Right lobe of liver (tissue), 6 donors: ENCODE measurements around the gene CARHSP1. TPM values are rescaled to one million over a fixed set of nuclear protein-coding genes. Genes with fewer than 3 reads are reported as not detected.
A peak's percentile ranks its signal among the peaks of the same experiment; 100 is the strongest.
"Not testable (repeated sequence)": the region's sequence is repeated elsewhere in the genome, so short reads cannot be mapped to it uniquely, and the experiment has no call there.

Source experiments
- ATAC-seq, 4 donors: fragments of 200-7000 bp; cut with Tn5 transposase; one replicate each; pipeline ENCODE4 v1.9.1; 2020; ENCODE audit warnings: mild to moderate bottlenecking in 4 of 4, moderate library complexity in 4 of 4
- DNase-seq, 3 donors: peaks; one replicate each; pipeline ENCODE4 v3.0.0-alpha.2; 2020
- H3K27ac ChIP-seq, 3 donors: fragments of 200-600 bp; one replicate each; pipeline ENCODE4 v1.8.0; 2022
- H3K27me3 ChIP-seq, 2 donors: fragments of 200-600 bp; one replicate each; pipeline ENCODE4 v1.8.0; 2022
- H3K36me3 ChIP-seq, 4 donors: fragments of 200-600 bp; sonication (generic) in 1 of 4; one replicate each; pipeline versions ENCODE4 v1.5.1 to v1.8.0; 2017 to 2022; ENCODE audit warnings: control low read depth in 1 of 4
- H3K4me1 ChIP-seq, 4 donors: fragments of 200-600 bp; sonication (generic) in 1 of 4; one replicate each; pipeline versions ENCODE4 v1.5.1 to v1.8.0; 2017 to 2022; ENCODE audit warnings: control low read depth in 1 of 4
- H3K4me3 ChIP-seq, 3 donors: fragments of 200-600 bp; one replicate each; pipeline ENCODE4 v1.8.0; 2022
- H3K9me3 ChIP-seq, 4 donors: fragments of 200-600 bp; sonication (generic) in 1 of 4; one replicate each; pipeline versions ENCODE4 v1.5.1 to v1.8.0; 2017 to 2022; ENCODE audit warnings: control low read depth in 1 of 4
- POLR2A ChIP-seq: fragments of 450-650 bp; IDR thresholded peaks from one replicate; pipeline ENCODE4 v1.6.1; 2017; ENCODE audit warnings: antibody characterized with exemption, mild to moderate bottlenecking
- WGBS: methylation state at CpG from one replicate; pipeline ENCODE4 v1.1.6; 2018; ENCODE audit warnings: low coverage, low lambda C conversion rate; ENCODE audit not compliant: insufficient coverage; ENCODE audit errors: missing lambda C conversion rate; 5-methylcytosine and 5-hydroxymethylcytosine counted together
- intact Hi-C, 2 donors: fragments of 100-400 bp; cut with DNase I; formaldehyde crosslinking; loops; one replicate each; pipeline versions ENCODE4 v1.11.2 to v1.14.1; 2022
- total RNA-seq, 6 experiments: library from RNA; depleted of rRNA in 2 of 6; stranded (reverse); fragments of >200 nt in 2 of 6; fragmentation: NEBNext Ultra II Directional in 3 of 6; extraction: Animal tissue kit (Norgen Biotek cat#: 25700) in 3 of 6; gene quantifications; one replicate each; pipeline versions ENCODE4 v1.1.0 to v1.2.4, GENCODE V29; 2016 to 2023
- TF ChIP-seq, protein P1 (sequence below), 4 donors: fragments of 200-600 bp in 3 of 4; fragments of 450-650 bp in 1 of 4; IDR thresholded peaks; one replicate each; pipeline versions ENCODE4 v1.5.1 to v1.8.0; 2016 to 2022; ENCODE audit warnings: antibody characterized with exemption in 4 of 4, mild to moderate bottlenecking in 2 of 4
- donor health status: DM: no; HTN: yes; CAD: no.
- donor health status: DM: no; HTN: no; CAD: no.
- donor health status: DM: no; HTN: no; CAD: no.
- donor health status: DM: no; HTN: yes; CAD: no.
- donor health status: DM: no; HTN: yes; CAD: no.

CARHSP1 gene
- total RNA-seq, 6 experiments from 2014 or later = 61.5 to 132 (median 73.1) TPM

DNA sequence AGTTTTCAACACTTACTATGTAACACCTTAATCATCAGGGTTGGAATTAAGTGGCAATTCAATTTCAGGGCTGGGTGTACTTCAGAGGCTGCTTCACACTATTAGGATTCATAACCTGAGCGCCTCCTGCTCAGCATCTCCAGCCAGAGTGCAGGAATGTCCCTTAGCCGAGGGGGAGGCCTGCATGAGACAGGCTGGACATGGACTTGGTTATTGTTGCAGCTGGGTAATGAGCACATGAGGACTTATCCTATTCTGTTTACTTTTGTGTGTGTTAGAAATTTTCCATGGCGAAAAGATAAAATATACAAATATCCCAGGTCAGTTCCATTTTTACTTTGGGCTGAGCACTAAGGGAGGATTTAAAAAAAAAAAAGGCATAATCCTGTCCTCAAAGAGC lies 60.8 kb downstream of the CARHSP1 start:
- no peaks in the 10 kb centered on the region for H3K9me3 ChIP-seq
- intact Hi-C loops = loop anchor here in 1 of 2 donors (10.0 kb wide), 1 partner anchor 57 kb away; the partner anchor contains the start of gene CARHSP1
- no peaks in the 10 kb centered on the region for H3K27me3 ChIP-seq
- ATAC-seq = peak; percentile 24 to 58 (median 44)
- no peak overlapping the region for H3K4me3 ChIP-seq
- H3K4me1 ChIP-seq = peaks cover 0 to 17% (median 6%) of the 10 kb centered on the region in 4 donors
- DNase-seq = no peak
- TF ChIP-seq POLR2A = no peak
- TF ChIP-seq, protein P1, sequence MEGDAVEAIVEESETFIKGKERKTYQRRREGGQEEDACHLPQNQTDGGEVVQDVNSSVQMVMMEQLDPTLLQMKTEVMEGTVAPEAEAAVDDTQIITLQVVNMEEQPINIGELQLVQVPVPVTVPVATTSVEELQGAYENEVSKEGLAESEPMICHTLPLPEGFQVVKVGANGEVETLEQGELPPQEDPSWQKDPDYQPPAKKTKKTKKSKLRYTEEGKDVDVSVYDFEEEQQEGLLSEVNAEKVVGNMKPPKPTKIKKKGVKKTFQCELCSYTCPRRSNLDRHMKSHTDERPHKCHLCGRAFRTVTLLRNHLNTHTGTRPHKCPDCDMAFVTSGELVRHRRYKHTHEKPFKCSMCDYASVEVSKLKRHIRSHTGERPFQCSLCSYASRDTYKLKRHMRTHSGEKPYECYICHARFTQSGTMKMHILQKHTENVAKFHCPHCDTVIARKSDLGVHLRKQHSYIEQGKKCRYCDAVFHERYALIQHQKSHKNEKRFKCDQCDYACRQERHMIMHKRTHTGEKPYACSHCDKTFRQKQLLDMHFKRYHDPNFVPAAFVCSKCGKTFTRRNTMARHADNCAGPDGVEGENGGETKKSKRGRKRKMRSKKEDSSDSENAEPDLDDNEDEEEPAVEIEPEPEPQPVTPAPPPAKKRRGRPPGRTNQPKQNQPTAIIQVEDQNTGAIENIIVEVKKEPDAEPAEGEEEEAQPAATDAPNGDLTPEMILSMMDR (IDR thresholded peaks at IDR 0.05) = no peak
- H3K36me3 ChIP-seq = peaks cover 29 to 89% (median 55%) of the 10 kb centered on the region in 4 donors
- peak overlapping the region in 2 of 3 donors; percentile 42 to 69 for H3K27ac ChIP-seq
- 39% methylated on average over 3 of the region's 3 CpGs for WGBS

DNA sequence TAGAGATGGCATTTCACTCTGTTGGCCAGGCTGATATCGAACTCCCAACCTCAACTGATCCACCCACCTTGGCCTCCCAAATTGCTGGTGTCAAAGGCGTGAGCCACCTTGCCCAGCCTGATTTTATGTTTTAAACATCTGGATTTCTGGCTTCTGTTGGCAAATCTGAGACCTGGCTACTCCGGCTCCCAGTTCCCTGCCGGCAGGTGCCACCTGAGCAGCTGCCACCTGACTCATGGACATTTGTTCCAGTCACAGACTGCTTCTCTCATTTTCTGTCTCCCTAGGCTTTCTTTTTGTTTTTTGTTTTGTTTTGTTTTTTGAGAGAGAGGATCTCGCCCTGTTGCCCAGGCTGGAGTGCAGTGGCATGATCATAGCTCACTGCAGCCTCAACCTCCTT lies 61.6 kb downstream of the CARHSP1 start:
- no peak for ATAC-seq
- Histone ChIP-seq H3K27me3 (no peaks in the 10 kb centered on the region), H3K4me3 (no peak overlapping the region), H3K36me3 (peaks cover 27 to 89% (median 54%) of the 10 kb centered on the region in 4 donors), H3K27ac (peak overlapping the region in 1 of 3 donors; percentile 69), H3K4me1 (peaks cover 0 to 17% (median 6%) of the 10 kb centered on the region in 4 donors), H3K9me3 (no peaks in the 10 kb centered on the region)
- TF ChIP-seq, protein P1 (IDR thresholded peaks at IDR 0.05) = no peak
- no peak for TF ChIP-seq POLR2A
- DNase-seq = no peak
- 100% methylated on average over 4 of the region's 5 CpGs for WGBS
- intact Hi-C loops = loop anchor here in 1 of 2 donors (10.0 kb wide), 1 partner anchor 58 kb away; the partner anchor contains the start of gene CARHSP1

DNA sequence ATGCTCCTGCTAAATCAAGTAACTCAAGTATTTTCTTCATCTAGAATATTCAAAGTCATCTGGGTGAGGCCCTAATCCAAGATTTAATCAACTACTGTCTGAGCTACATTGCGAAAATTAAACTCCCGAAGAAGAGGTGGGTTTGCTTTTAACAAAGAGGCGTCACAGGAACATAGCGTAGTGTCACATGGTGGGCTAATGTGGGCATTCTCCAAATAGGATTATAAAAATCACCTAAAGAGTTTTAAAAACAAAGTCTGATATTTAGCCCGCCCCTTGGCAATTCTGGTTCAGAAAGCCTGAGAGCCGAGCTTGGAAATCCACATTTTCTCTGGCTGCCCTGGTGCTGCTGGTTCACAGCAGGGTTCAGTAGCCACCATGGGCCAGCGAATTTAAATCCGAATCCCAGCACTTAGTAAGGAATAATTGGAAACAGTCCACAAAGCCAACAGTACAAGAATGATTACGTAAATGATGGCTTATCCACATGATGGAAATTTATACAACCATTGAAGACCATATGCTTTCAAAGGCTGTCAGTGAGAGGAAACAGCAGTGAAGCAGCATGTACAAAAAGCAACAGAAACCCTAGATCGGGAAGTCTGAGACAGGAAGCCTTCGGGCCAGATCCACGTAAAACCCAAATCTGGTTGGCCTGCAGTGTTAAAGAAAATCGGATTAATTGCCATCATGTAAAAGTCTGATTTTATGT lies 62.4 kb downstream of the CARHSP1 start:
- Histone ChIP-seq H3K4me1 (peaks cover 0 to 22% (median 6%) of the 10 kb centered on the region in 4 donors), H3K9me3 (no peaks in the 10 kb centered on the region), H3K36me3 (peaks cover 22 to 89% (median 50%) of the 10 kb centered on the region in 4 donors), H3K4me3 (no peak overlapping the region), H3K27me3 (no peaks in the 10 kb centered on the region), H3K27ac (no peak overlapping the region)
- DNase-seq (no peak), ATAC-seq (no peak)
- WGBS = 82% methylated on average over 13 of the region's 13 CpGs
- intact Hi-C loops = loop anchor here in 1 of 2 donors (10.0 kb wide), 1 partner anchor 58 kb away; the partner anchor contains the start of gene CARHSP1
- TF ChIP-seq, protein P1 (IDR thresholded peaks at IDR 0.05) = no peak
- TF ChIP-seq POLR2A = no peak

DNA sequence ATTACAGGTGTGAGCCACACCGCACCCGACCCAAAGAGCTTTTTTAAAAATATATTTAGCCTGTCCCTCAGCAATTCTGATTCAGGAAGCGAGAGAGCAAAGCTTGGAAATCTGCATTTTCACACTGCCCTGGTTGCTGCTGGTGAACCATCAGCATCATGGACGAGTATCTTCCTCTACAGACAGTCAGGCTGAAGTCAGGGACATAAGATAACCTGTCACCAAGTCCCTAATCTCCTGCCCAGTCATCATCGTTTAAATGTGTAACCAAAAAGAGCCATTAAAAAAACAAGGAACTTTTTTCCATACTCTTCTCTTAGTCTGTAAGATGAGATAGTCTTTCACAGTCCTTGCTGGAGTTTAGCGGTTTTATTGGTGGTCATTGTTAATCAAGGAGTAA lies 64.5 kb downstream of the CARHSP1 start:
- TF ChIP-seq POLR2A = no peak
- TF ChIP-seq, protein P1 (IDR thresholded peaks at IDR 0.05) = no peak
- Histone ChIP-seq H3K4me3 (no peak overlapping the region), H3K9me3 (no peaks in the 10 kb centered on the region), H3K27me3 (no peaks in the 10 kb centered on the region), H3K27ac (no peak overlapping the region), H3K36me3 (peaks cover 15 to 73% (median 39%) of the 10 kb centered on the region in 4 donors), H3K4me1 (peaks cover 0 to 44% (median 10%) of the 10 kb centered on the region in 4 donors)
- 71% methylated on average over 4 of the region's 6 CpGs for WGBS
- no peak for ATAC-seq
- DNase-seq = no peak
- intact Hi-C loops = loop anchor here in 1 of 2 donors (10.0 kb wide), 1 partner anchor 60 kb away; the partner anchor contains the start of gene CARHSP1

DNA sequence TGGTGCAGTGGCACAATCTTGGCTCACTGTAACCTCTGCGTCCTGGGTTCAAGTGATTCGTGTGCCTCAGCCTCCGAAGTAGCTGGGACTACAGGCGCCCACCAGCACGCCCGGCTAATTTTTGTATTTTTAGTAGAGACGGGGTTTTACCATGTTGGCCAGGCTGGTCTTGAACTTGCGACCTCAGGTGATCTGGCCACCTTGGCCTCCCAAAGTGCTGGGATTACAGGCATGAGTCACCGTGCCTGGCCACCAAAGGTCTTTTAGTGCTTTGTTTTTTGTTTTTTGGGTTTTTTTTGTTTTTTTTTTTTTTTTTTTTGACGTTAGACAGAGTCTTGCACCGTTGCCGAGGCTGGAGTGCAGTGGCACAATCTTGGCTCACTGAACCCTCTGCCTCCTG lies 65.1 kb downstream of the CARHSP1 start:
- not testable (repeated sequence) for DNase-seq, H3K4me3 ChIP-seq, H3K27ac ChIP-seq, H3K9me3 ChIP-seq, ATAC-seq, H3K27me3 ChIP-seq
- Histone ChIP-seq H3K4me1 (peaks cover 0 to 44% (median 12%) of the 10 kb centered on the region in 4 donors), H3K36me3 (peaks cover 13 to 71% (median 36%) of the 10 kb centered on the region in 4 donors)
- intact Hi-C loops = loop anchor here in 1 of 2 donors (10.0 kb wide), 1 partner anchor 61 kb away; the partner anchor contains the start of gene CARHSP1
- 97% methylated on average over 10 of the region's 12 CpGs for WGBS
